Camera-type eye (tissue), 1 donor: ENCODE measurements around the gene CD14. TPM values are rescaled to one million over a fixed set of nuclear protein-coding genes. Genes with fewer than 3 reads are reported as not detected.

Experiments
- total RNA-seq: library from RNA; depleted of rRNA; stranded (reverse); fragments of >200 nt; gene quantifications from one replicate; pipeline ENCODE4 v1.2.3, GENCODE V29; 2014

Gene CD14
- 22.0 TPM for total RNA-seq

GRCh38 chr5:140633021-140633471 is at the start of gene CD14:
Gene CD14 (minus strand): TSS chr5:140633175. CDS start chr5:140633071, 104 bp downstream.

DNA sequence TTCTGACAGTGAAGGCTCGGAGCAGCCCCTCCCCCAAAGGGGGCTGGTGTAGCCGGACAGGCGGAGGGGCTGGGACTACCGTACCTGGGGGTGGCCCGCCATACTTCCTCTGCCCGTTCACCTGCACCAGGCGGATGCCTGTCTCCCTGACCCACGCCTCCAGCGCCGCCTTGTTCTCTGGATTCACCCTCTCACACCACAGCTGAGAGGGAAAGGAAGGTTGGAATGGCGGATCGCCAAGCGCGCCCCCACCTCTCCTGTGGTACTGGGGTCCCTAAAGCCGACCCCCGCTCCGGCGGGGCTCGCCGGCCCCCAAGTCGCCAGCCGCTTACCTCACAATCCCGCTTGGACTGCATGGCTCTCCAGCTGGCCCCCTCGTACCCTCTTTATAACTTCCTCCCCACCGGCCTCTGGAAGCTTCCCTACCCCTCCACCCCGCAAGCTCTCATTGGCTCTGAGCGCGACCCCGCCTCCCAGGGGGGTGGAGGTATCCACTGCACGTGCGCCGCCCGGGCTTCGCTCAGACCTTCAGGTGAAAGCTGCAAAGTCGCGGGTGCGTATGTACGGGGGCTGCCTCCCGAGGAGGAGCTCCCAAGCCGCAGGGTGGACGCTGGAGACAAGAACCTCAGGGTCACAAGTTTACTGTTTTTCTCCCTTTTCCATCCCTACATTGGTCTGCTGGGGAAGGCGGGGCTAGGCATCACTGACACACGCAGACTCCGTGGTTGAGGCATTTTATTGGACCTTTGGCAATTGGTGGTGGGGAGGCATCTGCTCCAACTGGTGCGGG is 40.4 kb upstream of the CD14 start, which contains the start of gene DND1:
Gene DND1 (minus strand): TSS at position 390 of the 790 bp plus-strand sequence. CDS start 34 bp downstream, at position 356.

GRCh38 chr5:140664359-140665119 is 31.6 kb upstream of the CD14 start, which contains the start of gene WDR55:
Gene WDR55 (plus strand): TSS chr5:140664904. CDS start chr5:140664913, 9 bp downstream.

GRCh38 chr5:140639148-140639981 is 6.4 kb upstream of the CD14 start, which contains the start of gene TMCO6:
Gene TMCO6 (plus strand): TSS chr5:140639451. CDS start chr5:140639528, 77 bp downstream.

Other genes starting within 250 kb of the CD14 start
- gene ANKHD1, start 231.3 kb downstream of the CD14 start, total RNA-seq = 164 TPM
- gene EIF4EBP3, start 85.5 kb downstream of the CD14 start, total RNA-seq = 5.6 TPM
- 20.5 TPM for gene SRA1, start 75.7 kb downstream of the CD14 start, total RNA-seq
- gene APBB3, start 68.6 kb downstream of the CD14 start, total RNA-seq = 50.0 TPM
- gene SLC35A4, start 68.3 kb downstream of the CD14 start, total RNA-seq = 12.8 TPM
- gene TMCO6, start 6.3 kb upstream of the CD14 start, total RNA-seq = 54.8 TPM
- gene NDUFA2, start 14.5 kb upstream of the CD14 start, total RNA-seq = 31.1 TPM
- 134 TPM for gene IK, start 14.7 kb upstream of the CD14 start, total RNA-seq
- gene WDR55, start 31.7 kb upstream of the CD14 start, total RNA-seq = 16.2 TPM
- 0.60 TPM for gene DND1, start 40.4 kb upstream of the CD14 start, total RNA-seq
- 45.3 TPM for gene HARS1, start 58.2 kb upstream of the CD14 start, total RNA-seq
- gene HARS2, start 58.3 kb upstream of the CD14 start, total RNA-seq = 35.0 TPM
- 37.4 TPM for gene ZMAT2, start 67.3 kb upstream of the CD14 start, total RNA-seq
- 0.71 TPM for gene PCDHA1, start 153.0 kb upstream of the CD14 start, total RNA-seq
- 2.4 TPM for gene PCDHA2, start 161.7 kb upstream of the CD14 start, total RNA-seq
- 4.6 TPM for gene PCDHA3, start 167.9 kb upstream of the CD14 start, total RNA-seq
- 7.1 TPM for gene PCDHA4, start 173.9 kb upstream of the CD14 start, total RNA-seq
- gene PCDHA5, start 188.4 kb upstream of the CD14 start, total RNA-seq = 2.9 TPM
- gene PCDHA6, start 194.8 kb upstream of the CD14 start, total RNA-seq = 5.6 TPM
- 3.6 TPM for gene PCDHA7, start 201.1 kb upstream of the CD14 start, total RNA-seq
- 3.6 TPM for gene PCDHA8, start 208.0 kb upstream of the CD14 start, total RNA-seq
- gene PCDHA9, start 215.2 kb upstream of the CD14 start, total RNA-seq = 4.6 TPM
- 4.6 TPM for gene PCDHA10, start 222.7 kb upstream of the CD14 start, total RNA-seq
- gene PCDHA11, start 235.8 kb upstream of the CD14 start, total RNA-seq = 8.9 TPM
- 5.1 TPM for gene PCDHA12, start 242.1 kb upstream of the CD14 start, total RNA-seq
- gene PCDHA13, start 248.9 kb upstream of the CD14 start, total RNA-seq = 9.7 TPM